HepG2 (cell line): ENCODE measurements around the gene SRBD1. TPM values are rescaled to one million over a fixed set of nuclear protein-coding genes. Genes with fewer than 3 reads are reported as not detected.

ENCODE experiments used
- ARID4A ChIP-seq: sonication (generic); formaldehyde crosslinking; IDR thresholded peaks from 2 replicates; pipeline ENCODE4 v1.5.0; 2020; ENCODE audit warnings: mild to moderate bottlenecking, missing genetic modification reagents, borderline replicate concordance
- CEBPZ ChIP-seq: IDR thresholded peaks from 2 replicates; pipeline ENCODE4 v1.6.1; 2012; ENCODE audit warnings: low read length, improper control_type of control experiment
- DBP ChIP-seq: sonication (generic); formaldehyde crosslinking; IDR thresholded peaks from 2 replicates; pipeline ENCODE4 v1.4.0; 2020; ENCODE audit warnings: missing genetic modification reagents; ENCODE audit errors: not compliant biosample characterization
- DRAP1 ChIP-seq: IDR thresholded peaks from 2 replicates; pipeline ENCODE4 v1.6.1; 2016; ENCODE audit warnings: missing genetic modification reagents, missing compliant biosample characterization
- EHMT2 ChIP-seq: fragments of 200-600 bp; sonication (generic); IDR thresholded peaks from 2 replicates; pipeline ENCODE4 v1.7.0; 2017; ENCODE audit warnings: antibody characterized with exemption, low read depth, low read length, borderline replicate concordance
- GABPA ChIP-seq, 2 experiments: IDR thresholded peaks; 2 replicates each; pipeline ENCODE4 v1.6.1; 2011 to 2016; ENCODE audit warnings: low read depth in 2 of 2, low read length in 1 of 2, missing biosample characterization in 1 of 2, missing genetic modification characterization in 1 of 2
- HMG20B ChIP-seq: conservative IDR thresholded peaks from 2 replicates; pipeline ENCODE4 v1.6.1; 2016; ENCODE audit warnings: missing genetic modification reagents, missing compliant biosample characterization
- HNF4A ChIP-seq: sonication (generic); formaldehyde crosslinking; IDR thresholded peaks from 2 replicates; pipeline ENCODE4 v1.4.0; 2020; ENCODE audit warnings: missing genetic modification reagents
- PCBP2 ChIP-seq: fragments of 200-400 bp; formaldehyde crosslinking; optimal IDR thresholded peaks from 2 replicates; pipeline ENCODE3; 2018; ENCODE audit warnings: low read length, low read depth; ENCODE audit not compliant: poor library complexity, severe bottlenecking
- THAP9 ChIP-seq: sonication (generic); formaldehyde crosslinking; IDR thresholded peaks from 2 replicates; pipeline ENCODE4; 2020; ENCODE audit warnings: missing genetic modification reagents, mild to moderate bottlenecking, borderline replicate concordance
- polyA plus RNA-seq, 8 experiments: library from polyadenylated mRNA; depleted of rRNA in 3 of 8; stranded (reverse) in 7 of 8; unstranded in 1 of 8; fragments of >200 nt; fragmentation: Illumina TruSeq in 4 of 8; extraction: Trizol in 4 of 8; gene quantifications; 2 replicates each; pipeline versions ENCODE4 v1.2.1 to v1.2.3, GENCODE V29; 2011 to 2016; ENCODE audit warnings: low read depth in 4 of 8, missing spikeins in 1 of 8, mixed read lengths in 1 of 8; ENCODE audit not compliant: insufficient read depth in 1 of 8
- total RNA-seq, 5 experiments: library from RNA; depleted of rRNA; stranded (reverse); fragments of >200 nt; fragmentation: Illumina TruSeq; extraction: Trizol; gene quantifications; 2 replicates each; pipeline ENCODE4 v1.2.3, GENCODE V29; 2016; ENCODE audit warnings: low read depth in 1 of 5
- TF ChIP-seq, protein P1 (sequence below): sonication (generic); formaldehyde crosslinking; IDR thresholded peaks from 2 replicates; pipeline ENCODE4 v1.4.0; 2020; ENCODE audit warnings: missing genetic modification reagents

The SRBD1 gene
- total and polyA plus RNA-seq, 2 of the 13 experiments (the other 11 are each of a cell fraction or from before 2014, with no cell fraction given): 3.2 to 23.9 TPM

DNA sequence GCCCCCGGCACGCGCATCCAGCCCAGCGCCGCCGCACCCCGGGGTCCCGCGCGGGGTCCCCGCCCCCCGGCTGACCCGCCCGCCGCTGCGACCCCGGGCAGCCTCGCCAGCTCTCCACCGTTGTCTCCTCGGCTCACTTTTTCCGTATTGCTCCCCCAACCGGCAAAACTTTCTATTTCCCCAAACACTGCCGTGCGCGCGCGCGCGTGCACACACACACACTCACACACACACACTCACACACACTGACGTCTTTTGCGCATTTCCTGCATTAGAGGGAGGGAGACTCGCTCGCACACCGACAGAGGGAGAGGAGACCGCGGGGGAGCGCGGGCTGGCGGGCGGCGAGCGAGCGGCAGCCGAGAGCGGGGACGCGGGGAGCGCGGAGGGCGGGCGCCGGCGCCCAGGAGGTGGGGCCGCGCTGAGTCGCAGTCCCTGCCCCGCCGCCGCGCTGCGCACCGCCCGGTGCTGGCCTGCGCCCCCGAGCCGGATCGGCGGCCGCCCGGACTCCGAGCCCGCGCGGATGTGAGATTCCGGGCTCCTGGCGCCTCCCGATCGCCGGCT, 39.9 kb upstream of the SRBD1 start (continued):
- TF ChIP-seq CEBPZ (no peak), PCBP2 (no peak), HMG20B (peak; percentile 50; the same call in 1 of the 2 replicates), HNF4A (peak; percentile 37; the same call in 1 of the 2 replicates), EHMT2 (no peak), GABPA (IDR thresholded peaks at IDR 0.05; ENCODE audit: low read depth, low read length) (peak; percentile 38; the same call in 1 of the 2 replicates), GABPA (CRISPR knock-in tag; IDR thresholded peaks at IDR 0.05; ENCODE audit: low read depth) (peak; percentile 75), DRAP1 (CRISPR knock-in tag) (peak; percentile 57; the same call in 1 of the 2 replicates), THAP9 (CRISPR knock-in tag) (no peak), ARID4A (peak; percentile 67; the same call in 1 of the 2 replicates), DBP (no peak)
- TF ChIP-seq, protein P1, sequence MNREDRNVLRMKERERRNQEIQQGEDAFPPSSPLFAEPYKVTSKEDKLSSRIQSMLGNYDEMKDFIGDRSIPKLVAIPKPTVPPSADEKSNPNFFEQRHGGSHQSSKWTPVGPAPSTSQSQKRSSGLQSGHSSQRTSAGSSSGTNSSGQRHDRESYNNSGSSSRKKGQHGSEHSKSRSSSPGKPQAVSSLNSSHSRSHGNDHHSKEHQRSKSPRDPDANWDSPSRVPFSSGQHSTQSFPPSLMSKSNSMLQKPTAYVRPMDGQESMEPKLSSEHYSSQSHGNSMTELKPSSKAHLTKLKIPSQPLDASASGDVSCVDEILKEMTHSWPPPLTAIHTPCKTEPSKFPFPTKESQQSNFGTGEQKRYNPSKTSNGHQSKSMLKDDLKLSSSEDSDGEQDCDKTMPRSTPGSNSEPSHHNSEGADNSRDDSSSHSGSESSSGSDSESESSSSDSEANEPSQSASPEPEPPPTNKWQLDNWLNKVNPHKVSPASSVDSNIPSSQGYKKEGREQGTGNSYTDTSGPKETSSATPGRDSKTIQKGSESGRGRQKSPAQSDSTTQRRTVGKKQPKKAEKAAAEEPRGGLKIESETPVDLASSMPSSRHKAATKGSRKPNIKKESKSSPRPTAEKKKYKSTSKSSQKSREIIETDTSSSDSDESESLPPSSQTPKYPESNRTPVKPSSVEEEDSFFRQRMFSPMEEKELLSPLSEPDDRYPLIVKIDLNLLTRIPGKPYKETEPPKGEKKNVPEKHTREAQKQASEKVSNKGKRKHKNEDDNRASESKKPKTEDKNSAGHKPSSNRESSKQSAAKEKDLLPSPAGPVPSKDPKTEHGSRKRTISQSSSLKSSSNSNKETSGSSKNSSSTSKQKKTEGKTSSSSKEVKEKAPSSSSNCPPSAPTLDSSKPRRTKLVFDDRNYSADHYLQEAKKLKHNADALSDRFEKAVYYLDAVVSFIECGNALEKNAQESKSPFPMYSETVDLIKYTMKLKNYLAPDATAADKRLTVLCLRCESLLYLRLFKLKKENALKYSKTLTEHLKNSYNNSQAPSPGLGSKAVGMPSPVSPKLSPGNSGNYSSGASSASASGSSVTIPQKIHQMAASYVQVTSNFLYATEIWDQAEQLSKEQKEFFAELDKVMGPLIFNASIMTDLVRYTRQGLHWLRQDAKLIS (CRISPR knock-in tag): no peak
